GM12891 (cell line): ENCODE results near the gene KHDRBS1.

Experiments
- POLR2A ChIP-seq: IDR thresholded peaks from 2 replicates; pipeline ENCODE4 v1.6.1; 2011; ENCODE audit warnings: low read depth, low read length, control low read depth
- POLR2AphosphoS5 ChIP-seq: IDR thresholded peaks from 2 replicates; pipeline ENCODE4 v1.6.1; 2011; ENCODE audit warnings: low read depth, low read length, control low read depth
- TAF1 ChIP-seq: IDR thresholded peaks from 2 replicates; pipeline ENCODE4 v1.6.1; 2011; ENCODE audit warnings: low read depth, low read length, control low read depth

DNA sequence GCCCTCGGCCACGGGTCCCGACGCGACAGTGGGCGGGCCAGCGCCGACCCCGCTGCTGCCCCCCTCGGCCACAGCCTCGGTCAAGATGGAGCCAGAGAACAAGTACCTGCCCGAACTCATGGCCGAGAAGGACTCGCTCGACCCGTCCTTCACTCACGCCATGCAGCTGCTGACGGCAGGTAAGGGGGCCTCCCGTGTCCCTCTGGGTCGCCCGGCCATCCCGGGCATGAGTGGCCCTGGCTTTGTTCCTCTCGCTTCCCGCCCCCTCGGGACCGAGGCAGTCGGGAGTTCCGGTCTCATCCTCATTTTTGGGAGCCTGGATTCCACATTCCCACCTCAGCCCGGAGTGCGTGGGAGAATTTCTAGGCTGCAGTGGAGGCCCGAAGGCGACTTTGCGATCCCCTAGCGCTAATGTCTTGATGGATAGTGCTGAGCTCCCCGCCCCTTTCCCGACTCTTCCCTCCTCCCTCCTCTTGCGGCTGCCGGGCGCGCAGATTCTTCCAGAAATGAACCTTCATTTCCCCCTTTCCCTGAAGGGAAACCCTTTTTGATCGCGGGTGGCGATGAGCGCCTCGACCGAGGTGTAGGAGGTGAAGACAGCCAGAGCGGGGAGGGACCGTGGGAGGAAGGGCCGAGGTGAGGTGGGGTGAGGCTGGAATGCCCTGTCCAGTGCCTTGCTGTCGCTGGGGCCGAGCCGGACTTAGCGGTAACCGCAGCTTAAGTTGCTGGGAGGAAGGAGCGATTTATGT, 705 bp downstream of the KHDRBS1 start:
- TF ChIP-seq POLR2A (no peak), POLR2AphosphoS5 (no peak; the same call in 1 of the 2 replicates), TAF1 (0 out of 2 replicates have a peak, but pooled peaks have one; percentile 5)
